Raji (cell line): Measurements from ENCODE around the gene CYP2S1.

Source experiments
- POLR2A ChIP-seq: IDR thresholded peaks from 2 replicates; pipeline ENCODE4 v1.6.1; 2011; ENCODE audit warnings: low read depth, low read length, control low read depth; ENCODE audit not compliant: insufficient read depth

CYP2S1 gene

DNA sequence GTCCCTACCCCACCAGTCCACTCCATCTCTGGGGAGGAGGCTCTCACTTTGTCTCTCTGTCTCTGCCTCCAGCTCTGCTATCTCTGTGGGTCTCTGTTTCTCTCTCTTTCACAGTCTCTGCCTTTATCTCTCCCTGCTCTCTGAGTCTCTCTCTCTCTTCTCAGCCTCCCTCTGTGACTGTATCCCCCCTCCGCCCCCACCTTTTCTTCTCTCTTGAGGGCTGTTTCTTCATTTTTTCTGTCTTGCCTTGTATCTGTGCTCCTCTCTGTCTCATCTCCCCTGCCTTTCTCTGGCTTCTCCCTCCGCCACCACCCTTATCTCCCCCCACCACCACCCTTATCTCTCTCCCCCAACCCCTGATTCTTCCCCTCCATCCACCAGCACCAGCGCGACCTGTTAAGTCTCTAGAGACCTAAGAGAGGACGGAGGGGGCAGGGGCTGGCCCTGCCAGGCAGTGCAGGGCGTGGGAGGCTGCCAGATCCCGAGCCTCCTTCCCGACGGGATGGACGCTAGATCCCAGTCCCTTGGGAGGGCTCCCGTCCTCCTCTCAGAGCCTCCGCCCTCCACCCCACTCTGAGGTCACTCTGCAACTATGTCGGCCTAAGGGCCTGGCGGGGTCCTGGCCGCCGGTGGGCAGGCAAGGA is 27.0 kb downstream of the CYP2S1 start:
- no peak for TF ChIP-seq POLR2A

DNA sequence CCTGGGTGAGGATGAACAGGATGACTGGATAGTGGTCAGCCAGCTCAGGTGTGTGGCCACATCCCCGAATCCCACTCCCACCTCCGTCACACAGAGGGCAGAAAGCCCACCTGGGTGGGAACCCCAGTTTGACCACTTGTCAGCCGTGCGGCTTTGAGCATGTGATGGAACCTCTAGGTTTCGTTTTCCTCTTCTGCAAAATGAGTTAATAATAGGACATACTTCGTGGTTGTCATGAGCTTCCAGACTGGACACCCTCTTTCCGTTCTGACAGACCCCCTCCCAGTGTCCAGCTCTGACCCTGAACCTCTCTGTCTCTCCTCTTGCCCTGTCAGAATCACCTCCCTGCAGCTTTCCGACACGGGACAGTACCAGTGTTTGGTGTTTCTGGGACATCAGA is 27.8 kb downstream of the CYP2S1 start:
- no peak for TF ChIP-seq POLR2A

DNA sequence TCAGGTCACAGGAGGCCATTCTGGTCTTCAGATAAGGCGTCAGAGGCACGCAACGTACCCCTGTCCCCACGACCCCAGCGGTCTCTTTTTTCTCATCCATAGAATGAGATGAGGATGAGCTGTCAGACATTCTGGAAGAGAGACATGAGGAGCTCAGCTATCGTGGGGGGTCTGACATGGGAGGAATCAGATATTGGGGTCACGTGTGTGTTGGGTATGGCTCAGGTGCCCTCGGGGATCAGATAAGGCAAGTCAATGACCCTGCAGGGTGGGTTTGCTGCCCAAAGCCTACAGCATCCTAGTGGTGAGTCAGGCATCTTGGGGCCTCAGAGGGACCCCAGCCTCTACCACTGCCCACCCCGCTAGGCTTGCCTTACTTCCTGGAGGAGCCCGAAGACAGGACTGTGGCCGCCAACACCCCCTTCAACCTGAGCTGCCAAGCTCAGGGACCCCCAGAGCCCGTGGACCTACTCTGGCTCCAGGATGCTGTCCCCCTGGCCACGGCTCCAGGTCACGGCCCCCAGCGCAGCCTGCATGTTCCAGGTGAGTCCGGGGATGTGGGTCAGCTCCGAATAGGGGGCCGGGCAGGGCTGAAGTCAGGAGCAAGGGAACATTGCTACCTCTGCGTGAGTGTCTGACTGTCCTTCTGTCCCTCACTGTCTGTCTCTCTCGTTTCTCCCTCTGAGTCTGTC is 28.6 kb downstream of the CYP2S1 start:
- TF ChIP-seq POLR2A: no peak

DNA sequence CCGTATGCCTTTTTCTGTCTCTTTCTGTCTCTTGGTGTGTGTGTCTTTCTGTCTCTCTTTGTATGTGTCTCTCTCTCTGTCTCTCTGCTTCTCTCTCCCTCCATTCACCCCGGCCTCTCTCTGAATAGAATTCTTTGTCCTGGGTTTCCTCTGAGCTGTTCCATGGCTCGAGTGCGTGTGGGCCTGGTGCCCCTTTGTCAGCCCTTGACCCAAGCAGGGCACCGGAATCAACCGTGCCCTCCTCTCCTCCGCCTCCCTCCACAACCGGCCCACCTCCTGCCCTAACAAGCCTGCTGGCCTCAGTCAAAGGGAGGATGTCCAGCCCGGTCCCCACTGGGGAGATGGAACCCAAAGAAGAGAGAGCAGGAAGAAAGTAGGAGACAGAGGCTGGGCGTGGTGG is 29.2 kb downstream of the CYP2S1 start:
- TF ChIP-seq POLR2A: no peak

DNA sequence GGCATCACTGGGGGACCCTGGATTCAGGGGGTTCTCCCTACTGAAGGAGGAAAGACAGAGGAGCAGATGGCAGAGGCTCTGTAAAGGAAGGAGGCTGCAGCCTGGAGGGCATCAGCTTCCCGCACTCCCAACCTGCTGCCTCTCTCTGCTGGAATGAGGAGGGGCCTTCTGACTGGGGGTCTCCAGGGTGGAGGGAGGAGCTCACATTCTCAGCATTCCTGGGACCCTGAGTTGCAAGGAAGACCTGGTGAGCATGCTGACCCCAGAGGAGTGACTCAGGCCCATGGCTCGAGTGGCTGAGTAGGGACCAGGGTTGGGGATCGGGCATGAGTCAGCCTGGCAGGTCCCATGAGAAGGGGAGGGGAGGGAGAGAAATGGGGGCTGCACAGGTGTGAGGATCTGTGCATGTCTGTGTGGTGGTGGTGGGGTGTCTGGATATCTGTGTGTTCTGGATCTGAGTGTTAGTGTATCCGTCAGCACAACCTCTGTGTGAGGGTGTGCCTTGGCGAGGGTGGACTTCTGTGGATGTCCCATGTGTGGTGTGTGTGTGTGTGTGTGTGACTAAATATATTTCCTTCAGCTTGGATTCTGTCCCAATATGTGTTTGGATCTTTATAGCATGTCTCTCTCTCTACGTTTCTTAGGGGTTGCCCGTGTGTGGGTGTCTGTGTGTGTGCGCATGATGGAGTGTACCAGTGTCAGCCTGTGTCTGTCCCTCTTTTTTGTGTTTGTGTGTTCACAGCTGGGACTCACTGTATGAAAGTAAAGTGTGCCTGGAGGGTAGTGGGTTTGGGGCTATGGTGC is 30.6 kb downstream of the CYP2S1 start:
- no peak for TF ChIP-seq POLR2A

DNA sequence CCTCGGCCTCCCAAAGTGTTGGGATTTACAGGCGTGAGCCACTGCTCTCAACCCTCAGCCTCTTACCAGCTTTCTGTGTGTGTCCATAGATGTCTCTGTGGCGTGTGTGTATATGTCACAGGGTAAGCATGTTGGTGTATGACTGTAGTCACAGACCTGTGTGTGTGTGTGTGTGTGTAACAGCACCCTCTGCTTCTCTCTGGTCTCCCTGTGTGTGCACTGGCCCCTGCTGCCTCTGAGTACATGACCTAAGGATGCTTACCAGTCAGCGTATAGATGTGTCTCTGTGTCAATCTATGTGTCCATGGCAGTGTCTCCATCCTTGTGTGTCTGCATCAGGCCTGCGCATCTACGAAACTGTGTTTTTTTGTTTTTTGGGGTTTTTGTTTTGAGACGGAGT is 31.6 kb downstream of the CYP2S1 start:
- TF ChIP-seq POLR2A: no peak

DNA sequence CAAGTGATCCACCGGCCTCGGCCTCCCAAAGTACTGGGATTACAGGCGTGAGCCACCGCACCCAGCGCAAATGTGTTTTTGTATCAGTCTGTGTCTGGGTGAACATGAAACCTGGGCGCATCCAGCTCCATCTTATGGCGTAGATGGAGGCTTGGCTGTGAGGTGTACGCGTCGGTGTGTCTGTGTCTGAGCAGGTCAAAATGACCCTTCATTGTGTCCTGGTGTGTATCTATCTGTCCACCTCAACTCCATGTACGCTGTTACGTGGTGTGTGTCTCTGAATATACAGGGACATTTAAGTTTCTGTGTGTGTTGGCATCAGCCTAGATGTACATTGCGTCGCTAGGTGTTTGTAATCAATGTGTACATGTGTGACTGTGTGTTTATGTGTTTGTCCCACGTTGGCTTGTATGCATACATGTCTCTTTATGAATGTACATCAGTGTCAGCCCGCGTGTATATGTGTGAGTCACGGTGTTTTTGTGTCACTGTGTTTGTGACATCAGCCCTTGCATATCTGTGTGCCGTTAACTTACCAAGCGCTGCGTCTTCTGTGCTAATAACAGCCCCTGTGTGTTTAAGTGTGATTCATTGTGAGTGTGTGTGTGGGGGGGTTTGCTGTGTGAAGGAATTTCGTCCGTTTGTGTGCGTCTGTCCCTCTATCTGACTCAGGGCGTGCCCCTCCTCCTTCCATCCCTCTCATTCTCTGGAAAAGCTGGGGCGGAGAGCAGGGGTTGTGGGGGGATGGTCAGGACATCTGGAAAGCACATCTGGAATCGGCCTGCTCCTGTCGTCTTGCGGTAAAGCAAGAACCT is 32.4 kb downstream of the CYP2S1 start:
- TF ChIP-seq POLR2A: no peak

DNA sequence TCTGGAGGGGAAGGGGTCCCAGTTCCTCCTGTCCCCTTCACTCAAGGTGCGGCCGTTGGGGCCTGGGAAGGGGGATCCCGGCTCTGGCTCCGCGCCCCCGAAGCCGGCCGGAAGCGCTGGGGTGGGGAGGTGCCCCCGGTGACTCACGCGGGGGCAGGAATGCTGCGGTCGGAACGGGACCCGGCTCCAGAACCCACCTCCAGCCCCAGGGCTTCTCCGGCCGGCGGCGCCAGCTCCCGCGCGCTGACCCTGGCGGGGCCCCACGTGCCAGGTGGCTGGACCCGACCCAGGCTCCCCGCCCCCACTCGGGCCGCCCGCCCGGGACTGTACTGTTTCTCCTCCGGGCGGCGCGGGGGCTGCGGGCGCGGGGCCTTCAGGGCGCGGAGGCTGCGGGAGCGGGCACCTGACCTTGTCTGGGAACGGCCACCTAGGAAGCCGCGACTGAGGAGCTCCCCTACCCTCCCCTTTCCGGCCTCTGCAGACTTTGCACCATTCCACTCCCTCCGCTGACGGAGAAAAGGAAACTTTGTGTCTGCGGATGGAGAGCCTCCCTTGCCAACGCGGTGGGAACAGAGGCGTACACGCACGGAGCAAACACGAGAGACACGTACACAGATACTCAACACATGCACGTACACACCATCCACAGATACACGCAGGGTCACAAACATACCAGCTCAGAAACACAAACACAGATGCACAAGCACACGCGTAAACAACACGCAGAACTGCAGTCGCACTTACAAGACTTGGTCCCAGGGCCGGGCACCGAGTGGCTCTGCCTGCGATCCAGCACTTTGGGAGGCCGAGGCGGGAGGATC is 33.2 kb downstream of the CYP2S1 start:
- TF ChIP-seq POLR2A: no peak

DNA sequence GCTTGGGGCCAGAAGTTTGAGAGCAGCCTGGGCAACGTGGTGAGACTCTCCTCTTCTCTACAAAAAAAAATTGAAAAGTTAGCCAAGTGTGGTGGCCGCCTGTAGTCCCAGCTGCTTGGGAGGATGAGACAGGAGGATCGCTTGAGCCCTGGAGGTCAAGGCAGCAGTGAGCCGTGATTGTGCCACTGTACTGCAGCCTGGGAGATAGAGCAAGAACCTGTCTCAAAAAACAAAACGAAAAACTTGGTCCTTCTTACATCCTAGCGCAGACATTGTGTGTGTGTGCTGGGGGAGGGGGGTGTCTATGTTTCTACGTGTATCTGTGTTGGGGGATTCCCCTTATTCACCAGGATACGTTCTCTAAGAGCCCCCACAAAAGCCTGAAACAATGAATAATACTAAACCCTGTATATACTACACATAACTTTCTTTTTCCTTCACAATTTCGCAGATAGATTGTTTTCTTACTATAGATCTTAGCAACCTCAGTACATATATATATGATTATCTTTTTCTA is 33.9 kb downstream of the CYP2S1 start:
- no peak for TF ChIP-seq POLR2A

DNA sequence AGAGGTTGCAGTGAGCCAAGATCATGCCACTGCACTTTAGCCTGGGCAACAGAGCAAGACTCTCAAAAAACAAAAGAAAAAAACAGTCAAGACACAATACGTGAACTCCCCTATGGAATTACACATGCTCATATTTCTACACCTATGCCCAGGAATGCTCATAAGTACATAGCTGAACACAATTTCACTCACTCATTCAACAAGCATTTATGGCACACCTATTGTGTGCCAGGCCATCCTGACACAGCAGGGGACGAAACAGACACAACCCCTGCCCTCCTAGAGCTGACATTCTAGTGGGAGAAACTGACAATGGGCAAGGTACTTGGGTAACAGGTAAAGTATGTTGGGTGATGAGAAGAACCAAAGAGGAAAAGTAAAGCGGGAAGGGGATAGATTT is 35.5 kb downstream of the CYP2S1 start:
- no peak for TF ChIP-seq POLR2A

DNA sequence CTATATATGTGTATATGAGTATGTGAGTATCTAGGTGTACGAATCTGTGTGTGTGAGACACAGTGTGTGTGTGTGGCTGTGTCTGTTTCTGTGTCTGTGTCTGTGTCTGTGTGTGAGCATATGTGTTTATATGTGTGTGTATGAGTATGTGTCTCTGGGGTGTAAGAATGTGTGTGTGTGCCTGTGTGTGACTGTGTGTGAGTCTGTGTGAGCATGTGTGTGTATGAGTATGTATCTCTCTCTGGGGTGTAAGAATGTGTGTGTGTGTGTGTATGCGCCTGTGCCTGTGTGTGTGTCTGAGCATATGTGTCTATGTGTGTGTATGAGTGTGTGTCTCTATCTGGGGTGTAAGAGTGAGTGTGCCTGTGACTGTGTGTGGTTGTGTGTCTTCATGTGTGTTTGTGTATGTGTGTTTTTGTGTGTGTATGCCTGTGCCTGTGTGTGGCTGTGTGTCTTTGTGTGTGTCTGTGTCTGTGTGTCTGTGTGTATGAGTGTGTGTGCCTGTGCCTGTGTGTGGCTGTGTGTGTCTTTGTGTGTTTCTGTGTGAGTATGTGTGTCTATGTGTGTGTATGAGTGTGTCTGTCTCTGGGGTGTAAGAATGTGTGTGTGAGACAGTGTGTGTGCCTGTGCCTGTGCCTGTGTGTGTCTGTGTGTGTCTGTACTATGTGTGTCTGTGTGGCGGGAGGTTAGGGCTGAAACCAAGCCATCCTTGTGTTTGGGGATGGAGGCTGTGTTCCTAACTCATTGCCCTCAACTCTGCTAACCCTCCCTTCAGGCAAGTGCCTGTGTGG is 37.2 kb downstream of the CYP2S1 start:
- TF ChIP-seq POLR2A: no peak

DNA sequence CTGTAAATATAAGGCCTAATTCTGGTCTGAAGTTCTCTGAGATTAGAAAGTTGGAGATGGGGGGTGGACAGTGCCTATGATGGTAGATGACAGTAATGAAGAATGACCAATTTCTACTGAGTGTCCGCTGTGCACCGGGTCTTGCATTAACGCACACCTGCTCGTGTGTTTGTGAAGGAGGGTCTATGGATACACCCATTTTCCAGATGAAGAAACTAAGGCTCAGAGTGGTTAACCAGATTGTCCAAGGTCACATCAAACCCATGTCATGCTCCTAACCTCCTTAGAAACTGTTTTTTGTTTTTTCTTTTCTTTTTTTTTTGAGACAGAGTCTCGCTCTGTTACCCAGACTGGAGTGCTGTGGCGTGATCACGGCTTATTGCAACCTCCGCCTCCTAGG is 39.7 kb downstream of the CYP2S1 start:
- TF ChIP-seq POLR2A: no peak

DNA sequence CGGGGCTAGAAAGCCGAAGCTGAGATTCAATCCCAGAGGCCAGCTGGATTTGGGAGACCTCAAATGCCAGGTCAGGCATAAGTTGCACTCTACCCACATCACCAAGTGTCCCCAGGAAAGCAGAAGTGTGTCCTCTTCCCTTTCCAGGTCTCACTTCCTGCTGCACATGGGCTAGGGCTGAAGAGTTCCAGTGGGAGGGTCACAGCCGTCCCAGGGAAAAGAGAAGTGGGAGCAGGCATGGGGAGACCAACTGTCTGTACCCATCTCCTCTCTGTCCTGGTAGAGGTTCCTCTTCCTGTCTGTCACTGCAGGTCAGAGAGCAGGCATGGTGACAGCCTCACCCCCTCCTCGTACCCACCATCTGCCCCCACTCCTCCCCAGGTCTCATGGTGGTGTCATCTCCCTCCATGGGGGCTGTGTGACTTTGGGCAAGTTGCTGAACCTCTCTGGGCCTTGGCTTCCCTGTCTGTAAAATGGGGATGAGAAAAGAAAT is 40.8 kb downstream of the CYP2S1 start:
- no peak for TF ChIP-seq POLR2A
